Keratinocyte (primary cell): ENCODE measurements around the gene PNPLA7. TPM values are rescaled to one million over a fixed set of nuclear protein-coding genes. Genes with fewer than 3 reads are reported as not detected.

ENCODE experiments used
- DNase-seq: peaks from one replicate; pipeline ENCODE4 v3.0.0-alpha.2; 2011; ENCODE audit warnings: low read depth, missing footprints, low spot score
- FAIRE-seq: peaks from 2 replicates; lab custom pipeline; 2011; peaks lifted over from hg19 to GRCh38; lab: Jason Lieb, UNC
- H2AFZ ChIP-seq: 2 replicates; pipeline ENCODE4 v1.6.0; 2012; ENCODE audit warnings: low read length, control low read depth, inconsistent platforms; ENCODE audit not compliant: control insufficient read depth
- H3K27ac ChIP-seq: 2 replicates; pipeline ENCODE4 v1.5.1; 2011; ENCODE audit warnings: low read length; ENCODE audit not compliant: control insufficient read depth, insufficient read depth
- H3K27me3 ChIP-seq: 3 replicates; pipeline ENCODE4 v1.6.0; 2011; ENCODE audit warnings: low read length; ENCODE audit not compliant: control insufficient read depth, insufficient read depth; ENCODE audit errors: extremely low read depth
- H3K36me3 ChIP-seq, 2 experiments: 2 replicates in 1 of 2; 3 replicates in 1 of 2; pipeline ENCODE4 v1.5.1; 2011; ENCODE audit warnings: low read length in 2 of 2, mild to moderate bottlenecking in 1 of 2; ENCODE audit not compliant: control insufficient read depth in 2 of 2, insufficient read depth in 2 of 2; ENCODE audit errors: extremely low read depth in 1 of 2
- H3K4me1 ChIP-seq: 3 replicates; pipeline ENCODE4 v1.5.1; 2011; ENCODE audit warnings: low read length; ENCODE audit not compliant: control insufficient read depth, insufficient read depth; ENCODE audit errors: extremely low read depth
- H3K4me2 ChIP-seq: 3 replicates; pipeline ENCODE4 v1.6.0; 2011; ENCODE audit warnings: low read depth, low read length; ENCODE audit not compliant: control insufficient read depth, insufficient read depth; ENCODE audit errors: extremely low read depth
- H3K4me3 ChIP-seq, 3 experiments: fragments of 200-600 bp in 1 of 3; sonication (generic) in 1 of 3; 2 replicates in 2 of 3; 3 replicates in 1 of 3; pipeline ENCODE4 v1.5.1; 2011 to 2016; ENCODE audit warnings: low read length in 3 of 3, mild to moderate bottlenecking in 3 of 3, control low read depth in 2 of 3, inconsistent platforms in 1 of 3, low read depth in 1 of 3, mixed read lengths in 1 of 3, mixed run types in 1 of 3, moderate library complexity in 1 of 3; ENCODE audit not compliant: control insufficient read depth in 2 of 3, insufficient read depth in 2 of 3; ENCODE audit errors: extremely low read depth in 1 of 3
- H3K79me2 ChIP-seq: 2 replicates; pipeline ENCODE4 v1.6.0; 2012; ENCODE audit warnings: low read length; ENCODE audit not compliant: control insufficient read depth, insufficient read depth
- H3K9ac ChIP-seq: 3 replicates; pipeline ENCODE4 v1.6.0; 2011; ENCODE audit warnings: low read length; ENCODE audit not compliant: control insufficient read depth, insufficient read depth; ENCODE audit errors: extremely low read depth
- H3K9me1 ChIP-seq: 3 replicates; pipeline ENCODE4 v1.6.0; 2011; ENCODE audit warnings: low read length; ENCODE audit not compliant: control insufficient read depth, insufficient read depth; ENCODE audit errors: extremely low read depth
- H3K9me3 ChIP-seq: 2 replicates; pipeline ENCODE4 v1.5.1; 2012; ENCODE audit warnings: low read depth, low read length; ENCODE audit not compliant: control insufficient read depth
- H4K20me1 ChIP-seq: 3 replicates; pipeline ENCODE4 v1.6.0; 2011; ENCODE audit warnings: low read length; ENCODE audit not compliant: control insufficient read depth, insufficient read depth; ENCODE audit errors: extremely low read depth
- EZH2 ChIP-seq: IDR thresholded peaks from one replicate; pipeline ENCODE4 v1.6.1; 2012; ENCODE audit warnings: inconsistent platforms, mild to moderate bottlenecking, low read length, moderate library complexity
- dilution Hi-C: fragments of 300-500 bp; cut with MboI; formaldehyde crosslinking; loops from one replicate; pipeline ENCODE4 v1.7.0; 2020; ENCODE audit warnings: low sequenced_read_pairs; ENCODE audit not compliant: extremely low pct_ligation_motif_present
- polyA plus RNA-seq, 5 experiments: library from polyadenylated mRNA; depleted of rRNA in 3 of 5; stranded (reverse) in 3 of 5; stranded (forward) in 1 of 5; unstranded in 1 of 5; fragments of >200 nt; gene quantifications; 1 replicate in 1 of 5; 2 replicates in 3 of 5; 3 replicates in 1 of 5; pipeline versions ENCODE4 v1.2.1 to v1.2.3, GENCODE V29; 2011 to 2012; ENCODE audit warnings: missing spikeins in 2 of 5, low read depth in 1 of 5, low replicate concordance in 1 of 5
- TF ChIP-seq, protein P1 (sequence below), 3 experiments: IDR thresholded peaks in 1 of 3; conservative IDR thresholded peaks in 1 of 3; optimal IDR thresholded peaks in 1 of 3; 2 replicates in 2 of 3; 3 replicates in 1 of 3; pipeline versions ENCODE3 to v1.5.1; 2011; ENCODE audit warnings: low read length in 3 of 3, mild to moderate bottlenecking in 3 of 3, moderate library complexity in 2 of 3, control low read depth in 1 of 3, inconsistent platforms in 1 of 3; ENCODE audit not compliant: insufficient read depth in 2 of 3; ENCODE audit errors: extremely low read depth in 1 of 3

PNPLA7 gene
- polyA plus RNA-seq, 1 donor (not counting 4 experiments of a cell fraction or from before 2014, with no cell fraction given): 0.34 TPM

DNA sequence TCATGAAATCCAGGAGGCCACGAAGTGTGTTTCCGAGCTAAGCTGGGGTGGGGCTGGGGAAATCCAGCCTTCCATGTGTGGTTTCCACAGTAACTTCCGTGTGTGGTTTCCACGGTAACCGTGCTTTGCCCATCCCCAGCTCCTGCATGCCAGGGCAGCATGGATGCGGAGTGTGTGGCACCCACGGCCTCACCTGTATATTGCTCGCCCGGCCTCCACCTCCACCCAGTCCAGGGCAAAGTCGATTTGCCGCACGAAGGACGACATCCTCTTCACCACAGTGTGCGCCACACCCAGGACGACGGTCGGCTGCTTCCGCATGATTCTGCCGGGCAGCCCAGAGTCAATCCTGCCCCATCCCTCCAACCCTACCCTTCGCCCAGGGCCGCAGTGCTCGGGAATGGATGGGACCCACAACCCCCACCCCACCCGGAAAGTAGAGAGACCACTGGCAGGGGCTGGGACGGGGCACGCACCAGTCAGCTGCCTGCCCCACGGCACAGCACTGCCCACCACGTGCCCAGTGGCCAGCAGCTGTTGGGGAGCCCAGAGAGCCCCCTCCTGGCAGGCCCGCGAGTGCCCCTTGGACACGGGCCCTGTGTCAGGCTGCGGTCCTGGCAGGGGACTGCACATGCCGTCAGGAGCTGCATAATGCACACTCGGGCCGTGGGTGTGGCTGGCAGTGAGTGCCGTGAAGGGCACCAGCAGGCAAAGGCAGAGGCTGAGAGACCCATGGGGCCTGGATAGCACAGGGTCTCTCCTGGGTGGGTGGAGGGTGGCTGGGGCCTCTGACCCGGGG, 52.1 kb downstream of the PNPLA7 start:
- no peaks in the 10 kb centered on the region for H3K27me3 ChIP-seq
- no peaks in the 10 kb centered on the region for H3K9me3 ChIP-seq
- no peaks in the 10 kb centered on the region for H3K79me2 ChIP-seq
- H3K4me2 ChIP-seq: no peak overlapping the region
- DNase-seq: no peak
- no peaks in the 10 kb centered on the region for H3K9me1 ChIP-seq
- H3K9ac ChIP-seq: no peak overlapping the region
- H3K4me1 ChIP-seq: no peaks in the 10 kb centered on the region
- H3K36me3 ChIP-seq: no peaks in the 10 kb centered on the region
- dilution Hi-C loops: no loop called here
- no peak overlapping the region for H3K27ac ChIP-seq
- no peak for TF ChIP-seq EZH2
- TF ChIP-seq, protein P1, sequence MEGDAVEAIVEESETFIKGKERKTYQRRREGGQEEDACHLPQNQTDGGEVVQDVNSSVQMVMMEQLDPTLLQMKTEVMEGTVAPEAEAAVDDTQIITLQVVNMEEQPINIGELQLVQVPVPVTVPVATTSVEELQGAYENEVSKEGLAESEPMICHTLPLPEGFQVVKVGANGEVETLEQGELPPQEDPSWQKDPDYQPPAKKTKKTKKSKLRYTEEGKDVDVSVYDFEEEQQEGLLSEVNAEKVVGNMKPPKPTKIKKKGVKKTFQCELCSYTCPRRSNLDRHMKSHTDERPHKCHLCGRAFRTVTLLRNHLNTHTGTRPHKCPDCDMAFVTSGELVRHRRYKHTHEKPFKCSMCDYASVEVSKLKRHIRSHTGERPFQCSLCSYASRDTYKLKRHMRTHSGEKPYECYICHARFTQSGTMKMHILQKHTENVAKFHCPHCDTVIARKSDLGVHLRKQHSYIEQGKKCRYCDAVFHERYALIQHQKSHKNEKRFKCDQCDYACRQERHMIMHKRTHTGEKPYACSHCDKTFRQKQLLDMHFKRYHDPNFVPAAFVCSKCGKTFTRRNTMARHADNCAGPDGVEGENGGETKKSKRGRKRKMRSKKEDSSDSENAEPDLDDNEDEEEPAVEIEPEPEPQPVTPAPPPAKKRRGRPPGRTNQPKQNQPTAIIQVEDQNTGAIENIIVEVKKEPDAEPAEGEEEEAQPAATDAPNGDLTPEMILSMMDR (optimal IDR thresholded peaks at IDR 0.05 in 1 of 3, IDR thresholded peaks at IDR 0.05 in 1 of 3, conservative IDR thresholded peaks at IDR 0.05 in 1 of 3; ENCODE audit: extremely low read depth in 1 of 3, insufficient read depth in 2 of 3, low read length in 3 of 3): no peak
- H3K4me3 ChIP-seq: no peak overlapping the region
- H2AFZ ChIP-seq: no peak overlapping the region
- no peaks in the 10 kb centered on the region for H4K20me1 ChIP-seq
- FAIRE-seq: no peak

GRCh38 chr9:137496601-137497375, 53.4 kb downstream of the PNPLA7 start:
- no peak overlapping the region for H3K9ac ChIP-seq
- no peaks in the 10 kb centered on the region for H4K20me1 ChIP-seq
- no peaks in the 10 kb centered on the region for H3K4me1 ChIP-seq
- TF ChIP-seq, protein P1 (optimal IDR thresholded peaks at IDR 0.05 in 1 of 3, IDR thresholded peaks at IDR 0.05 in 1 of 3, conservative IDR thresholded peaks at IDR 0.05 in 1 of 3; ENCODE audit: extremely low read depth in 1 of 3, insufficient read depth in 2 of 3, low read length in 3 of 3): no peak
- no peak for TF ChIP-seq EZH2
- H3K4me2 ChIP-seq: no peak overlapping the region
- no peak overlapping the region for H3K4me3 ChIP-seq
- DNase-seq: no peak
- no peaks in the 10 kb centered on the region for H3K36me3 ChIP-seq
- no peaks in the 10 kb centered on the region for H3K9me3 ChIP-seq
- H2AFZ ChIP-seq: no peak overlapping the region
- no peaks in the 10 kb centered on the region for H3K79me2 ChIP-seq
- no peak for FAIRE-seq
- dilution Hi-C loops: no loop called here
- H3K27me3 ChIP-seq: no peaks in the 10 kb centered on the region
- no peaks in the 10 kb centered on the region for H3K9me1 ChIP-seq
- H3K27ac ChIP-seq: no peak overlapping the region
